Right lung (tissue), 5 donors: Measurements from ENCODE around the gene CNIH3. TPM values are rescaled to one million over a fixed set of nuclear protein-coding genes. Genes with fewer than 3 reads are reported as not detected.

Experiments used
- DNase-seq, 2 donors: peaks; one replicate each; pipeline ENCODE4 v3.0.0-alpha.2; 2013
- polyA plus RNA-seq, 5 donors: library from polyadenylated mRNA; unstranded; fragments of 120-200 nt; gene quantifications; one replicate each; pipeline versions ENCODE4 v1.2.1 to v1.2.3, GENCODE V29; 2013; ENCODE audit warnings: inconsistent platforms in 1 of 5, low replicate concordance in 1 of 5; ENCODE audit not compliant: insufficient read length in 5 of 5, insufficient read depth in 1 of 5

The CNIH3 gene
- polyA plus RNA-seq, 5 donors, result 6.3 to 8.6 (median 7.5) TPM

- DNase-seq, result no peak
These were observed 103.6 kb downstream of the CNIH3 start for GRCh38 chr1:224719716-224720115.

GRCh38 chr1:224720216-224720615 lies 104.1 kb downstream of the CNIH3 start:
- DNase-seq, result no peak

GRCh38 chr1:224721000-224721399 lies 104.9 kb downstream of the CNIH3 start:
- no peak for DNase-seq

- no peak for DNase-seq
These were observed 106.7 kb downstream of the CNIH3 start for GRCh38 chr1:224722838-224723237.

GRCh38 chr1:224724566-224724965 lies 108.4 kb downstream of the CNIH3 start:
- no peak for DNase-seq

GRCh38 chr1:224726441-224727182 lies 110.5 kb downstream of the CNIH3 start:
- no peak for DNase-seq

- DNase-seq, result no peak
These were observed 111.5 kb downstream of the CNIH3 start for GRCh38 chr1:224727351-224728289.

GRCh38 chr1:224730540-224730939 lies 114.4 kb downstream of the CNIH3 start:
- no peak for DNase-seq

- no peak for DNase-seq
These were observed 114.8 kb downstream of the CNIH3 start for GRCh38 chr1:224730965-224731364.

GRCh38 chr1:224731633-224732032 lies 115.5 kb downstream of the CNIH3 start:
- DNase-seq, result no peak

- DNase-seq, result no peak
These were observed 116.4 kb downstream of the CNIH3 start for GRCh38 chr1:224732377-224733026.

- DNase-seq, result no peak
These were observed 117.2 kb downstream of the CNIH3 start for GRCh38 chr1:224733027-224733911.

GRCh38 chr1:224734261-224734935 lies 118.3 kb downstream of the CNIH3 start:
- no peak for DNase-seq

GRCh38 chr1:224735159-224735558 lies 119.0 kb downstream of the CNIH3 start:
- no peak for DNase-seq

GRCh38 chr1:224736619-224737352 lies 120.7 kb downstream of the CNIH3 start:
- DNase-seq, result no peak

- no peak for DNase-seq
These were observed 121.2 kb downstream of the CNIH3 start for GRCh38 chr1:224737353-224737727.

- DNase-seq, result no peak
These were observed 123.3 kb downstream of the CNIH3 start for GRCh38 chr1:224739303-224739996.

GRCh38 chr1:224739997-224740684 lies 124.0 kb downstream of the CNIH3 start:
- DNase-seq, result no peak

- no peak for DNase-seq
These were observed 124.6 kb downstream of the CNIH3 start for GRCh38 chr1:224740685-224741052.
